Activated CD8-positive, alpha-beta T cell treated with anti-CD3 and anti-CD28 coated beads for 36 hours (primary cell): Measurements from ENCODE around the gene LPCAT1. TPM values are rescaled to one million over a fixed set of nuclear protein-coding genes. Genes with fewer than 3 reads are reported as not detected.

Experiments
- ATAC-seq: fragments of 200-7000 bp; cut with Tn5 transposase; one replicate; pipeline ENCODE4 v1.10.0; 2021; ENCODE audit warnings: mild to moderate bottlenecking, moderate library complexity
- CTCF ChIA-PET: fragments of 350-600 bp; sonication (Branson Sonifier 250); formaldehyde crosslinking; loops from one replicate; lab custom pipeline; 2021; ENCODE audit warnings: antibody characterized with exemption; lab: Charles Lee
- POLR2A ChIA-PET: fragments of 350-600 bp; sonication (Branson Sonifier 250); formaldehyde crosslinking; loops from one replicate; lab custom pipeline; 2021; ENCODE audit warnings: antibody characterized with exemption; lab: Charles Lee
- DNase-seq: peaks from one replicate; pipeline ENCODE4 v3.0.0-alpha.2; 2020
- H3K27ac Mint-ChIP-seq: one replicate; pipeline ENCODE4 v1.8.0; 2021; ENCODE audit warnings: mild to moderate bottlenecking, mixed read lengths
- H3K27me3 Mint-ChIP-seq: one replicate; pipeline ENCODE4 v1.8.0; 2021; ENCODE audit warnings: mixed read lengths
- H3K36me3 Mint-ChIP-seq: one replicate; pipeline ENCODE4 v1.8.0; 2021; ENCODE audit warnings: low read depth, mixed read lengths
- H3K4me1 Mint-ChIP-seq: one replicate; pipeline ENCODE4 v1.8.0; 2021; ENCODE audit warnings: low read depth, mixed read lengths
- H3K4me3 Mint-ChIP-seq: one replicate; pipeline ENCODE4 v1.8.0; 2021; ENCODE audit warnings: mild to moderate bottlenecking, moderate library complexity, mixed read lengths
- H3K9me3 Mint-ChIP-seq: one replicate; pipeline ENCODE4 v1.8.0; 2021; ENCODE audit warnings: mixed read lengths
- intact Hi-C: fragments of 100-400 bp; cut with micrococcal nuclease; formaldehyde crosslinking; loops from one replicate; pipeline ENCODE4 v1.10.0; 2022
- total RNA-seq, 2 experiments: library from RNA; stranded (reverse); gene quantifications; one replicate each; pipeline ENCODE4 v1.2.3, GENCODE V29; 2021
- TF ChIP-seq, protein P1 (sequence below): fragments of 200-600 bp; IDR thresholded peaks from one replicate; pipeline ENCODE4 v1.8.0; 2022; ENCODE audit warnings: antibody characterized with exemption, mild to moderate bottlenecking

LPCAT1 gene
- total RNA-seq, 2 experiments from 2014 or later = 37.2 to 43.6 TPM

DNA sequence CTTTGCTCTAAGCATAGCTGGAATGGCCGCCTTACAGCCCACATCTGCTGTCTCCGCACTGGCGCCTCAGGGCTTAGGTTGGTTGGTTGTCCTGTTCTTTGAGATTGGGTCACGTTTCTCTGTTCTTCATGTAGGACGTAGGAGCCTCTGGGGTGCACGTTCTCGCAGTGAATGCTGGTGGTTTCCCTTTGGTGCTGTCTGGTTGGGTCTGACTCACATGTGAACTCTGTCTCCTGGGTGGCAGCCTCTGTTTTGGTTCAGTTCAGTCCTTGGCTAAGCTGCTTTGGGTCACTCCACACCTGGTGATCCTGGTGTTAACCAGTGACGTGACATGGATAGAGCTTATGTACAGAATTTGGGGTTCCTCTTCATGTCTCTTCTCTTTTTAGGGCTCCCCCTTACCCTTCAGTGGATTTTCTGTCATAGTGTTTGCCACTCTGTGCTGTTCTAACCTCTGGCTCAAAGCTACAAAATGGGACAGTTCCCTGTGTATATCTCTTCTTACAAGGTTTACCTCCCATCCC lies 12.6 kb upstream of the LPCAT1 start:
- Mint-ChIP-seq H3K4me3 (peak overlapping the region; percentile 71), H3K36me3 (no peaks in the 10 kb centered on the region), H3K27me3 (no peaks in the 10 kb centered on the region), H3K9me3 (no peaks in the 10 kb centered on the region), H3K27ac (peak overlapping the region; percentile 86), H3K4me1 (peaks cover 23% of the 10 kb centered on the region)
- POLR2A ChIA-PET = interaction anchor here (0.6 to 3.4 kb wide), 7 partner anchors 12 to 859 kb away, joined by 3 to 14 read pairs (median 4); partner anchors contain the start of gene LPCAT1
- TF ChIP-seq, protein P1, sequence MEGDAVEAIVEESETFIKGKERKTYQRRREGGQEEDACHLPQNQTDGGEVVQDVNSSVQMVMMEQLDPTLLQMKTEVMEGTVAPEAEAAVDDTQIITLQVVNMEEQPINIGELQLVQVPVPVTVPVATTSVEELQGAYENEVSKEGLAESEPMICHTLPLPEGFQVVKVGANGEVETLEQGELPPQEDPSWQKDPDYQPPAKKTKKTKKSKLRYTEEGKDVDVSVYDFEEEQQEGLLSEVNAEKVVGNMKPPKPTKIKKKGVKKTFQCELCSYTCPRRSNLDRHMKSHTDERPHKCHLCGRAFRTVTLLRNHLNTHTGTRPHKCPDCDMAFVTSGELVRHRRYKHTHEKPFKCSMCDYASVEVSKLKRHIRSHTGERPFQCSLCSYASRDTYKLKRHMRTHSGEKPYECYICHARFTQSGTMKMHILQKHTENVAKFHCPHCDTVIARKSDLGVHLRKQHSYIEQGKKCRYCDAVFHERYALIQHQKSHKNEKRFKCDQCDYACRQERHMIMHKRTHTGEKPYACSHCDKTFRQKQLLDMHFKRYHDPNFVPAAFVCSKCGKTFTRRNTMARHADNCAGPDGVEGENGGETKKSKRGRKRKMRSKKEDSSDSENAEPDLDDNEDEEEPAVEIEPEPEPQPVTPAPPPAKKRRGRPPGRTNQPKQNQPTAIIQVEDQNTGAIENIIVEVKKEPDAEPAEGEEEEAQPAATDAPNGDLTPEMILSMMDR = no peak
- intact Hi-C loops = no loop called here
- DNase-seq (peak; percentile 88), ATAC-seq (peak; percentile 99)
- CTCF ChIA-PET = interaction anchor here (1.0 to 2.5 kb wide), 5 partner anchors 9 to 529 kb away, joined by 3 to 11 read pairs (median 4); partner anchors contain the start of gene LPCAT1

DNA sequence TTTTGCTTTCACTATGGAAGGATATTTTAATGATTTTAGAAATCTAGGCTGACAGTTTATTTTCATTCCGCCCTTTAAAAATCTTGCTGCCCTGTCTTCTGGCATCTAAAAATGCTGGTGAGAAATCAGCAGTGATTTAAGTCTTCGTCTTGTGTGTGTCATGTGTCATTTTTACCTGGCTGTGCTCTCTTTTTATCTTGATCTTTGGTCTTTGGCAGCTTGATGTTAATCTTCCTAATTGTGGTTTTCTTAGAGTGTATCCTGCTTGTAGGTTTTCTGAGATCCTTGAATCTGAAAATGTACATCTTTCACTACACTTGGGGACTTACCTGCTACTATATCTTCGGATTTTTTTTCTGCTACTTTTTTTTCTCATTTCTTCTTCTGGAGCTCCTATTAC lies 11.9 kb upstream of the LPCAT1 start:
- no peaks in the 10 kb centered on the region for H3K36me3 Mint-ChIP-seq
- intact Hi-C loops = no loop called here
- no peak for ATAC-seq
- CTCF ChIA-PET = interaction anchor here (1.0 to 2.5 kb wide), 3 partner anchors 12 to 155 kb away, joined by 4 to 11 read pairs (median 4); partner anchors contain the start of gene LPCAT1
- no peaks in the 10 kb centered on the region for H3K27me3 Mint-ChIP-seq
- no peaks in the 10 kb centered on the region for H3K9me3 Mint-ChIP-seq
- H3K27ac Mint-ChIP-seq = peak overlapping the region; percentile 86
- POLR2A ChIA-PET = interaction anchor here (0.9 to 3.4 kb wide), 2 partner anchors 12 to 59 kb away, joined by 4 to 14 read pairs; partner anchors contain the start of gene LPCAT1
- peak overlapping the region; percentile 71 for H3K4me3 Mint-ChIP-seq
- DNase-seq = no peak
- TF ChIP-seq, protein P1 = no peak
- peaks cover 23% of the 10 kb centered on the region for H3K4me1 Mint-ChIP-seq

DNA sequence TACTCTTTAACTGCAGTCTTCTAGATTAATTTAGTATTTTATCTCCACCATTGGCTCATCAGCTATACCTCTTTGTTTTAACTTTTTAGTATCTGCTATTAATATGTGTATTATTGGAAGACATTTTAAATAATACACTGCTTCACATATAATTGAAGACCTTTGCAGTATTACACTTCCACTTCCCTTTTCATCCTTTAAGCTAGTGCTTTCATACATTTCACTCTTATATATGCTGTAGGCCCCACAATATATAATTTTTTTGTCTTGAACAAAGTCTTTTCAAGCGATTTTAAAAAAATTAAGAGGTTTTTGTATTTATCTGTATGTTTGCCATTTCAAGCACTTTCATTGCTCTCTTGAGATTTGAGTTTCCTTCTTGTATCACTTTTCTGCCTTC lies 8.6 kb upstream of the LPCAT1 start:
- TF ChIP-seq, protein P1 = no peak
- intact Hi-C loops = no loop called here
- Mint-ChIP-seq H3K36me3 (no peaks in the 10 kb centered on the region), H3K27ac (no peak overlapping the region), H3K4me1 (peaks cover 25% of the 10 kb centered on the region), H3K4me3 (no peak overlapping the region), H3K27me3 (no peaks in the 10 kb centered on the region), H3K9me3 (no peaks in the 10 kb centered on the region)
- CTCF ChIA-PET = no interaction called here
- POLR2A ChIA-PET = no interaction called here
- DNase-seq (no peak), ATAC-seq (no peak)

DNA sequence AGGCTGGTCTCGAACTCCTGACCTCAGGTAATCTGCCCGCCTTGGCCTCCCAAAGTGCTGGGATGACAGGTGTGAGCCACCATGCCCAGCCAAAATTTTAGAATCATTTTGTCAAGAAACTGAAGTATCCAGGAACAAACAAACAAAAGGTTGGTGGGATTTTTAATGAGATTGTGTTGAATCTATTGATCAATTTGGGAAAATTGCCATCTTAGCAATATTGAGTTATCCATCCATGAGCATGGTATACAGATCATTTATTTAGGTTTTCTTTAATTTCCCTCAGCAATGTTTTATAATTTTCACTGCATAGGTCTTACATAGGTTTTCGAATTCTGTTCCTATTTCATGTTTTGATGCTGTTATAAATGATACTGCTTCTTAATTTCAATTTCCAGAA lies 5.7 kb upstream of the LPCAT1 start:
- no peak overlapping the region for H3K27ac Mint-ChIP-seq
- TF ChIP-seq, protein P1 = no peak
- ATAC-seq (no peak), DNase-seq (no peak)
- peaks cover 19% of the 10 kb centered on the region for H3K4me1 Mint-ChIP-seq
- intact Hi-C loops = no loop called here
- POLR2A ChIA-PET = interaction anchor here (2.0 kb wide), 1 partner anchor 31 kb away, joined by 4 read pairs; no protein-coding TSS in a partner anchor
- CTCF ChIA-PET = no interaction called here
- H3K36me3 Mint-ChIP-seq = no peaks in the 10 kb centered on the region
- H3K27me3 Mint-ChIP-seq = no peaks in the 10 kb centered on the region
- no peak overlapping the region for H3K4me3 Mint-ChIP-seq
- H3K9me3 Mint-ChIP-seq = no peaks in the 10 kb centered on the region

DNA sequence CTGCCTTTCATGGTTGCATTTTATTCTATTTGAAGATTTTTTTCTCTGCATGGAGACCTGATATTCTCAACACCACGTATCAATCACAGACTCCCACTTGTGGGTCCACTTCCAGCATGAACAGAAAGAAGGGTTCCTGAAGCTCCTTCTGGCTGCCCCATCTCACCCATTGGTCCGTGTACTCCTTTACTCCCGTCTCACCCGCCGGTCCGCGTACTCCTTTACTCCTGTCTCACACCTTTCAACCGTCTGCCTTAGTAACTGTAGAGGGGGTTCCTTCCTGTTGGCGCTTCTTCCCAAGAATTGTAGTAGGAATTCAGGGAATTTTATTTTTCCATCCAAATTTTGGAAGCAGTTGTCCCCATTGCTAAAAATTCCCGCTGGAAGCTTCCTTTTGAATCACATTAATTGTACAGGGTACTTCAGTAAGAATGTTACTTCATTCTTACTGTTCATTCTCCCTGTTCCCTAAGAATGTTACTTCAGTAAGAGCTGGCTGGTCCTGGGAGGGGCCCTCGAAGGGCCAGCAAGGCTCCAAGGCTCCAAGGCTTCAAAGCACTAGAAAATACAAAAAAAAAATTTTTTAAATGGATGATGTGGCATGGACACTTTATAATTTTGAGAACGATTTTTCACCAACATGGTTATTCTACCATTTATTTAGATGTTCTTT lies 3.9 kb upstream of the LPCAT1 start:
- DNase-seq (no peak), ATAC-seq (no peak)
- no peak overlapping the region for H3K27ac Mint-ChIP-seq
- TF ChIP-seq, protein P1 = no peak
- H3K36me3 Mint-ChIP-seq = peaks cover 2% of the 10 kb centered on the region
- CTCF ChIA-PET = interaction anchor here (1.0 to 1.6 kb wide), 2 partner anchors 9 to 117 kb away, joined by 4 to 6 read pairs; no protein-coding TSS in a partner anchor
- intact Hi-C loops = no loop called here
- H3K4me3 Mint-ChIP-seq = no peak overlapping the region
- POLR2A ChIA-PET = interaction anchor here (1.5 kb wide), 1 partner anchor 38 kb away, joined by 4 read pairs; no protein-coding TSS in a partner anchor
- no peaks in the 10 kb centered on the region for H3K27me3 Mint-ChIP-seq
- H3K4me1 Mint-ChIP-seq = peaks cover 19% of the 10 kb centered on the region
- H3K9me3 Mint-ChIP-seq = no peaks in the 10 kb centered on the region
